ENCODE data around the gene RGP1. TPM values are rescaled to one million over a fixed set of nuclear protein-coding genes. Genes with fewer than 3 reads are reported as not detected.

Gene RGP1
- total RNA-seq, 1 donor from 2014 or later, result 35.7 TPM

DNA sequence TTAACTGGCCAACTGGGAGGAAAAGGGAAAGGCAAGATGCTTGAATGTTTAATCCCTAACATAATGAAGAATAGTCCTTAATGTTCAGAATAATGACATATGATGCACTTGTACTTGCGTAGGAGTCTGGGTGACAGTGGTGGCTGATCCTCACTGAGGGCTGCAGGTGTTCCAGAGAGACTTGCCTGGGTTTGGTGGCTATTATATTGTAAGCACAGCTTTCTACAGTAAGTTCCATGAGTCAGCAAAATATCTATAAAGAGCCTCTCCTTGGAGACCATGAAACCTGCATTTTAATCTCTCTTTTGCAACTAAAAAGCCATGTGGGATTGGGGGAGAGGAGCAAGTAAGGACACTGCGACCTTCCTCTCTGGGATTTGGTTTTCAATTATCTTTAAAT, 40.5 kb downstream of the RGP1 start:
- peaks cover 7% of the 10 kb centered on the region for H3K27me3 Mint-ChIP-seq

DNA sequence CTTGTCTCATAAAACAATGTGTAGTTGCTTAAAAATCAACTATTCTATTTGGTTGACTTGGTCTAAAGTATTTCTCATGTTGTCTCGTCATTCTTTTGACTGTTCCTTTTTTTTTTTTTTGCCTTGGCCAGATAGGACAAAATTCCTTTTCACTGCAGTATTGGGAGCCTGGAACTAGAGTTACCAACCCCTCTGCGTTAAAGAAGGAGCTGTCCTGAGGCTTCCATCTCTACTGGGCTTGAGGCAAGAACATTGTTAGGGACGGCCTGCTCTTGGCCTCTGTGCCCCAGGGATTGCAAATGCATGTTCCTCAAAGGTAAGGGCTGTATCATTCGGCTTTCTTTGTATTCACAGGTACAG, 40.9 kb downstream of the RGP1 start:
- peaks cover 7% of the 10 kb centered on the region for H3K27me3 Mint-ChIP-seq
- no peaks in the 10 kb centered on the region for H3K9me3 Mint-ChIP-seq
- H3K4me1 Mint-ChIP-seq (ENCODE audit: unreplicated experiment), result peaks cover 23% of the 10 kb centered on the region
- DNase-seq (ENCODE audit: extremely low spot score, unreplicated experiment), result no peak
- H3K36me3 Mint-ChIP-seq, result peaks cover 4% of the 10 kb centered on the region
- peak overlapping the region; percentile 85 for H3K4me3 Mint-ChIP-seq
- TF ChIP-seq, protein P1, sequence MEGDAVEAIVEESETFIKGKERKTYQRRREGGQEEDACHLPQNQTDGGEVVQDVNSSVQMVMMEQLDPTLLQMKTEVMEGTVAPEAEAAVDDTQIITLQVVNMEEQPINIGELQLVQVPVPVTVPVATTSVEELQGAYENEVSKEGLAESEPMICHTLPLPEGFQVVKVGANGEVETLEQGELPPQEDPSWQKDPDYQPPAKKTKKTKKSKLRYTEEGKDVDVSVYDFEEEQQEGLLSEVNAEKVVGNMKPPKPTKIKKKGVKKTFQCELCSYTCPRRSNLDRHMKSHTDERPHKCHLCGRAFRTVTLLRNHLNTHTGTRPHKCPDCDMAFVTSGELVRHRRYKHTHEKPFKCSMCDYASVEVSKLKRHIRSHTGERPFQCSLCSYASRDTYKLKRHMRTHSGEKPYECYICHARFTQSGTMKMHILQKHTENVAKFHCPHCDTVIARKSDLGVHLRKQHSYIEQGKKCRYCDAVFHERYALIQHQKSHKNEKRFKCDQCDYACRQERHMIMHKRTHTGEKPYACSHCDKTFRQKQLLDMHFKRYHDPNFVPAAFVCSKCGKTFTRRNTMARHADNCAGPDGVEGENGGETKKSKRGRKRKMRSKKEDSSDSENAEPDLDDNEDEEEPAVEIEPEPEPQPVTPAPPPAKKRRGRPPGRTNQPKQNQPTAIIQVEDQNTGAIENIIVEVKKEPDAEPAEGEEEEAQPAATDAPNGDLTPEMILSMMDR (conservative IDR thresholded peaks at IDR 0.05), result no peak
- H3K27ac Mint-ChIP-seq, result peak overlapping the region; percentile 74

More for the DNA sequence above, 40.5 kb downstream of the RGP1 start:
- Mint-ChIP-seq H3K4me1 (ENCODE audit: unreplicated experiment) (peaks cover 21% of the 10 kb centered on the region), H3K9me3 (no peaks in the 10 kb centered on the region), H3K27ac (no peak overlapping the region), H3K4me3 (no peak overlapping the region), H3K36me3 (peaks cover 4% of the 10 kb centered on the region)
- DNase-seq (ENCODE audit: extremely low spot score, unreplicated experiment), result no peak
- TF ChIP-seq, protein P1 (conservative IDR thresholded peaks at IDR 0.05), result no peak

DNA sequence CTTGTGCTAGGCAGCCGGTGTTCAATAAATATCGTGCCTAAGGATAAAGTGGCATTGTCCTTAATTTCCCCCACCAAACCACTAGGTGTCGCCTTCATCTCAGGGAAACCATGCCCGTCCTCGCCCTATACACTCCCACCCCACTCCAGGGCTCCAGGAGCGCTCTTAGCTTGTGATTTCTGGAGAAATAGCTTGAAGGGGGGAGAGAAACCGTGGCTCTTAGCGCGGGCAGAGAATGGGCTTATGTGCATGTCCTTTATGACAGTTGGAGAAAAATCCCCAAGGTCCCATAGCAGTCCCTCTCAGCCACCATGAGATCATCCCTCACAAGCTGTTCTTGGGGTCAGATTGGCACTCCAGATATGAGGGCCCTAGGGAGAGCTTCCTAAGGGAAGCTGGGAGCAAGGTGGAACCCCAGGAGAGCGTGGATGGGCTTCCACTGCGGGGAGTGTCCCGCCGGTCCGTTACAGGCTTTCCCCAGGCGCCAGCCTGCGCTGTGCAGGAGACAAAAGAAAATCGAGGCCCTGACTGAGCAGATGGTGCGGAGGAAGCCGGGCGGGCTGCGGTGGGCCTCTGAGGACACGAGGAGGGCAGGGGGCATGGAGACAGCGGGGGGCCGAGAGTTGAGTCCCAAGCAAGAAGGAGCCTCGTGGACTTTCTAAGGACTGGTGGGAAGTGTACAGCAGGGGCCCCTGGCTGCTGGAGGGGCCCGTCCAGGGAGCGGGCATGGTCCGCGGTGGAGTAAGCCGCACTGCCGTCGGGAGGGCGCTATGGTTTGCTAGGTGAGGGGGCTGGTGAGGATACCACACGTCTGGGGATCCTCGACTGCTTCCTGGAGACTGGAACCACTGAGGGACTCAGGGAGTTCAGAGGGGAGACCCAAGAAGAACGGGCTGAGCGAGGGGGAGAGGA, 41.6 kb downstream of the RGP1 start:
- peak overlapping the region; percentile 85 for H3K4me3 Mint-ChIP-seq
- peak overlapping the region; percentile 74 for H3K27ac Mint-ChIP-seq
- H3K36me3 Mint-ChIP-seq, result peaks cover 4% of the 10 kb centered on the region

DNA sequence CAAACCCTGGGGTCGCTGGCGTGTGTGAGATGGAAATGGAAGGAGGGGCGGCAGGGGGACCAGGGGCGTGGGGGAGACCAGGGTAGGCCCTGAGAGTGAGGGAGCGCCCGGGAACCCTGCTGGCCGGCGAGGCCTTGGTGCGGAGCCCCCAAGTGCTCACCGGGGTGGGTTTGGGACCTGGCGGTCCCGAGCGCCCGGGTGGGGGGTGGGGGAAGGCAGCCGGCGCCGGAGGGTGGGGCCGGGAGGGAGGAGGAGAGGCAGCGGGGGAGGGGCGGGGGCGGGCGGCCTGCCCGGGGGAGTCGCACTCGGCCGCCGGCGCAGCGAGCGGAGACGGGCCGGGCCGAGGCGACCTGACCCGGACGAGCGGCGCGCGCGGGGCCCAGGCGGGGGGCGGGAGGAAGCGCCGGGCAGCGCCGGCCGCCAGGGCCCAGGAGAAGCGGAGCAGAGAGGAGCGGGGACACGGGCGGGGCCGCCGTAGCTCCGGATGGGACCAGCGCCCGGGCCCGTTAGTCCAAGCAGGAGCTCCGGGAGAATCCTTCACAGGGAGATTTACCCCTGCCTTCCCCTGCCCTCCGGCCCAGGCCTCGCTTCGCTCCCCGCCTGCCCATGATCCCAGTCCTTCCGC, 42.3 kb downstream of the RGP1 start, which contains the start of gene NPR2:
NPR2 (plus strand) TSS at position 295 of the 625 bp plus-strand sequence. CDS start 818 bp downstream, outside the sequence.
- TF ChIP-seq, protein P1 (conservative IDR thresholded peaks at IDR 0.05), result no peak
- Mint-ChIP-seq H3K27me3 (peaks cover 7% of the 10 kb centered on the region), H3K36me3 (peaks cover 4% of the 10 kb centered on the region), H3K4me3 (peak within 1 kb of the TSS; percentile 85), H3K27ac (peak within 1 kb of the TSS; percentile 74), H3K9me3 (no peaks in the 10 kb centered on the region), H3K4me1 (ENCODE audit: unreplicated experiment) (peaks cover 27% of the 10 kb centered on the region)
- DNase-seq (ENCODE audit: extremely low spot score, unreplicated experiment), result no peak

More for the DNA sequence above, 41.6 kb downstream of the RGP1 start:
- no peaks in the 10 kb centered on the region for H3K9me3 Mint-ChIP-seq
- peaks cover 7% of the 10 kb centered on the region for H3K27me3 Mint-ChIP-seq
- DNase-seq (ENCODE audit: extremely low spot score, unreplicated experiment), result peak; percentile 75
- peaks cover 27% of the 10 kb centered on the region for H3K4me1 Mint-ChIP-seq (ENCODE audit: unreplicated experiment)
- TF ChIP-seq, protein P1 (conservative IDR thresholded peaks at IDR 0.05), result peak; percentile 90

DNA sequence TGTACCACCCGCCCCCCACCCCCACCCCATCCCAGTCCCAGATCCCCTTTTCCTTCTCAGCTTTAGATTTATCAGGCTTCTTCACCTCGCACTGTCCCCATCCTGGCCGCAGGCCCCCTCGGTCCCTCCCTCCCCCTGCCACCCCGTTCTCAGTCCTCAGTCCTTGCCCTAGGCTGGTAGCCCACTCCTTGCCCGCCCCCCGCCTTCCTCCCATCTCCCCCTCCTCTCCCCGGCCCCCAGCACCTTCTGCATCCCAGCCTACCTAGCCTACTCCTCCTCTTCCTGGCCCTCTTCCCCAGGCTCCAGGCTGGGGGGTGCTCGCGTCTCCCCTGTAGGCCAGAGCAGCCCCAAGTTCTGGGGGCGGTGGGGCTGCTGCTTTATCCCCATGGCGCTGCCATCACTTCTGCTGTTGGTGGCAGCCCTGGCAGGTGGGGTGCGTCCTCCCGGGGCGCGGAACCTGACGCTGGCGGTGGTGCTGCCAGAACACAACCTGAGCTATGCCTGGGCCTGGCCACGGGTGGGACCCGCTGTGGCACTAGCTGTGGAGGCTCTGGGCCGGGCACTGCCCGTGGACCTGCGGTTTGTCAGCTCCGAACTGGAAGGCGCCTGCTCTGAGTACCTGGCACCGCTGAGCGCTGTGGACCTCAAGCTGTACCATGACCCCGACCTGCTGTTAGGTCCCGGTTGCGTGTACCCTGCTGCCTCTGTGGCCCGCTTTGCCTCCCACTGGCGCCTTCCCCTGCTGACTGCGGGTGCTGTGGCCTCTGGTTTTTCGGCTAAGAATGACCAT, 43.1 kb downstream of the RGP1 start:
- DNase-seq (ENCODE audit: extremely low spot score, unreplicated experiment), result no peak
- Mint-ChIP-seq H3K9me3 (no peaks in the 10 kb centered on the region), H3K4me3 (peak overlapping the region; percentile 68)

More for the DNA sequence above, 43.1 kb downstream of the RGP1 start:
- H3K36me3 Mint-ChIP-seq, result peaks cover 4% of the 10 kb centered on the region
- TF ChIP-seq, protein P1 (conservative IDR thresholded peaks at IDR 0.05), result no peak
- H3K27me3 Mint-ChIP-seq, result peaks cover 7% of the 10 kb centered on the region
- H3K4me1 Mint-ChIP-seq (ENCODE audit: unreplicated experiment), result peaks cover 27% of the 10 kb centered on the region
- no peak overlapping the region for H3K27ac Mint-ChIP-seq
